Sigmoid colon (tissue), 7 donors: ENCODE data around the gene CLIC3. TPM values are rescaled to one million over a fixed set of nuclear protein-coding genes. Genes with fewer than 3 reads are reported as not detected.

Experiments used
- DNase-seq: peaks from one replicate; pipeline ENCODE4 v3.0.0-alpha.2; 2019
- H3K27ac ChIP-seq, 4 donors: fragments of 200-600 bp; sonication (generic); one replicate each; pipeline ENCODE4 v1.5.1; 2016 to 2019; ENCODE audit warnings: mild to moderate bottlenecking in 1 of 4
- H3K27me3 ChIP-seq, 3 donors: fragments of 200-600 bp; sonication (generic); one replicate each; pipeline ENCODE4 v1.5.1; 2019; ENCODE audit warnings: mild to moderate bottlenecking in 1 of 3
- H3K36me3 ChIP-seq, 4 donors: fragments of 200-600 bp; sonication (generic); one replicate each; pipeline ENCODE4 v1.5.1; 2016 to 2019
- H3K4me1 ChIP-seq, 4 donors: fragments of 200-600 bp; sonication (generic); one replicate each; pipeline ENCODE4 v1.5.1; 2017 to 2019
- H3K4me3 ChIP-seq, 4 donors: fragments of 200-600 bp; sonication (generic); one replicate each; pipeline ENCODE4 v1.5.1; 2017 to 2019; ENCODE audit warnings: mild to moderate bottlenecking in 2 of 4, moderate library complexity in 1 of 4
- H3K9me3 ChIP-seq, 4 donors: fragments of 200-600 bp in 3 of 4; sonication (generic) in 3 of 4; one replicate each; pipeline versions ENCODE4 v1.5.1 to v1.6.1; 2013 to 2019
- EP300 ChIP-seq, 4 donors: sonication (generic); formaldehyde crosslinking; IDR thresholded peaks; one replicate each; pipeline ENCODE4 v1.6.1; 2017; ENCODE audit warnings: antibody characterized with exemption in 4 of 4
- POLR2A ChIP-seq, 2 donors: fragments of 450-650 bp; IDR thresholded peaks; one replicate each; pipeline ENCODE4 v1.6.1; 2016; ENCODE audit warnings: antibody characterized with exemption in 2 of 2, mild to moderate bottlenecking in 2 of 2, moderate library complexity in 2 of 2
- POLR2AphosphoS5 ChIP-seq, 4 donors: sonication (generic); formaldehyde crosslinking; IDR thresholded peaks; one replicate each; pipeline ENCODE4 v1.6.1; 2017; ENCODE audit warnings: antibody characterized with exemption in 4 of 4
- WGBS, 2 donors: extraction: QIAGEN DNeasy Blood & Tissue Kit; methylation state at CpG; one replicate each; pipeline ENCODE4 v1.1.7; 2013; 5-methylcytosine and 5-hydroxymethylcytosine counted together
- intact Hi-C: fragments of 100-400 bp; cut with DNase I; formaldehyde crosslinking; loops from one replicate; pipeline ENCODE4 v1.15.1; 2023
- polyA plus RNA-seq, 3 donors: library from polyadenylated mRNA; stranded (reverse); fragments of 200-250 nt; gene quantifications; one replicate each; pipeline ENCODE4 v1.2.3, GENCODE V29; 2013
- total RNA-seq, 4 donors: library from RNA; depleted of rRNA; stranded (reverse); fragments of >200 nt; gene quantifications; one replicate each; pipeline ENCODE4 v1.1.0, GENCODE V29; 2016
- TF ChIP-seq, protein P1 (sequence below), 4 experiments: fragments of 450-650 bp in 3 of 4; fragments of 200-600 bp in 1 of 4; IDR thresholded peaks; one replicate each; pipeline ENCODE4 v1.5.1; 2016 to 2019; ENCODE audit warnings: antibody characterized with exemption in 4 of 4, mild to moderate bottlenecking in 3 of 4, moderate library complexity in 2 of 4
- donor health status: healthy with polysubstance abuse.
- donor health status: Bipolar disorder and iron deficiency.
- donor health status: healthy.

The CLIC3 gene
- total and polyA plus RNA-seq, 7 donors, result 1.4 to 4.7 TPM; not detected in 5

- Histone ChIP-seq H3K9me3 (no peaks in the 10 kb centered on the region), H3K27me3 (peaks cover 16 to 63% (median 47%) of the 10 kb centered on the region in 3 donors), H3K27ac (no peak overlapping the region), H3K4me1 (peaks cover 0 to 13% (median 3%) of the 10 kb centered on the region in 4 donors), H3K36me3 (no peaks in the 10 kb centered on the region), H3K4me3 (no peak overlapping the region)
- DNase-seq, result no peak
- intact Hi-C loops, result no loop called here
- TF ChIP-seq, protein P1, sequence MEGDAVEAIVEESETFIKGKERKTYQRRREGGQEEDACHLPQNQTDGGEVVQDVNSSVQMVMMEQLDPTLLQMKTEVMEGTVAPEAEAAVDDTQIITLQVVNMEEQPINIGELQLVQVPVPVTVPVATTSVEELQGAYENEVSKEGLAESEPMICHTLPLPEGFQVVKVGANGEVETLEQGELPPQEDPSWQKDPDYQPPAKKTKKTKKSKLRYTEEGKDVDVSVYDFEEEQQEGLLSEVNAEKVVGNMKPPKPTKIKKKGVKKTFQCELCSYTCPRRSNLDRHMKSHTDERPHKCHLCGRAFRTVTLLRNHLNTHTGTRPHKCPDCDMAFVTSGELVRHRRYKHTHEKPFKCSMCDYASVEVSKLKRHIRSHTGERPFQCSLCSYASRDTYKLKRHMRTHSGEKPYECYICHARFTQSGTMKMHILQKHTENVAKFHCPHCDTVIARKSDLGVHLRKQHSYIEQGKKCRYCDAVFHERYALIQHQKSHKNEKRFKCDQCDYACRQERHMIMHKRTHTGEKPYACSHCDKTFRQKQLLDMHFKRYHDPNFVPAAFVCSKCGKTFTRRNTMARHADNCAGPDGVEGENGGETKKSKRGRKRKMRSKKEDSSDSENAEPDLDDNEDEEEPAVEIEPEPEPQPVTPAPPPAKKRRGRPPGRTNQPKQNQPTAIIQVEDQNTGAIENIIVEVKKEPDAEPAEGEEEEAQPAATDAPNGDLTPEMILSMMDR (IDR thresholded peaks at IDR 0.05), result no peak
- no peak for TF ChIP-seq EP300 (IDR thresholded peaks at IDR 0.05)
- no peak for TF ChIP-seq POLR2A (IDR thresholded peaks at IDR 0.05)
- 55 to 65% methylated on average over 29 of the region's 29 CpGs for WGBS, 2 donors
Observed at GRCh38 chr9:136984464-136985026, 11.8 kb downstream of the CLIC3 start.

DNA sequence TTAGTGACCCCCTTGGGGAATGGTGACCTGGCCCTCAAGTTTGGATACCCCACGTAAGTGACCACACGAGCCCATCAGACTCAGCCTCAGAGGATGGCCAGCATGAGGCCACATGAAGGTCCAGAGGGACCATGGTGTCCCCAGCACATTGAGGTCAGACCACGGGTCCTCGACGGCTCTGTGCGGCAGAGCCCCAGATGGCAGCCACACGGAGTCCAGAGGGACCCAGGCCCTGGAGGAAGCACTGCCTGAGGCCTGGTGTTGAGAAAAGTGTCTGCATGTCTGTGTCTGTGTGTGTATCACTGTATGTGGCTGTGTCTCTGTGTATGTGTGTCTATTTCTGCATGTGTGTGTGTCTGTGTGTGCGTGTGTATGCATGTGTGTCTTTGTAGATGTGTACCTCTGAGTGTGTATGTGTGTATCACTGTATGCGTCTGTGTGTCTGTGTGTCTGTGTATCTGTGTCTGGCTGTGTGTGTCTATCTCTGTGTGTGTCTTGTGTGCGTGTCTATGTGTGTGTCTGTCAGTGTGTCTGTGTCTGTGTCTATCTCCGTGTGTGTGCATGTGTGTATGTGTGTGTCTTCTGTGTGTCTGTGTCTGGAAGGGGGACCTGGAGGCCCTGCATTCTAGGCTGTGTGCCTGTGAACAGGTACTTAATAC is 12.6 kb downstream of the CLIC3 start:
- Histone ChIP-seq H3K4me1 (peaks cover 0 to 13% (median 3%) of the 10 kb centered on the region in 4 donors), H3K4me3 (no peak overlapping the region), H3K27ac (no peak overlapping the region), H3K9me3 (no peaks in the 10 kb centered on the region), H3K27me3 (peaks cover 16 to 68% (median 55%) of the 10 kb centered on the region in 3 donors), H3K36me3 (no peaks in the 10 kb centered on the region)
- intact Hi-C loops, result no loop called here
- WGBS, 2 donors, result 83% methylated on average over 11 of the region's 11 CpGs
- TF ChIP-seq POLR2A (IDR thresholded peaks at IDR 0.05), result no peak
- TF ChIP-seq EP300 (IDR thresholded peaks at IDR 0.05), result no peak
- TF ChIP-seq, protein P1 (IDR thresholded peaks at IDR 0.05), result no peak
- no peak for TF ChIP-seq POLR2AphosphoS5 (IDR thresholded peaks at IDR 0.05)
- DNase-seq, result no peak

DNA sequence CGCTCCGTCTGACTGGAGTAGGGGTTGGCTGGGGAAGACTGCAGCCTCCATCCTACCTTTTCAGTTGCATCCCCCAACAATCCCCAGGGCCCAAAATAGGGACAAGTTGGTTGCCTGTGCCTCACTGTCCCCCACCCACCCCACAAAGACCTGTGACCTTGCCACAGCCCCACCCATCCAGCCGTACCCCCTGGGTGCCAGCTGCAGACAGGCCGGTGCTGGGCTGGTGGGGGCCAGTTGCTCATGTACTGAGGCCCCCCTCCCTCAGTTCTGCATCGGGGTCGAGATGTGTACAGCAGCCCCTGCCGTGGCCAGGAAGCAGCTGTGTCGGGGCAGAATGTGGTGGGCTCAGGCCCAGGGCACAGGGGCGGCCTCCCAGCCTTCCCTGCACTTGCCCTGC is 13.2 kb downstream of the CLIC3 start:
- TF ChIP-seq POLR2AphosphoS5 (IDR thresholded peaks at IDR 0.05), result no peak
- TF ChIP-seq POLR2A (IDR thresholded peaks at IDR 0.05), result no peak
- TF ChIP-seq EP300 (IDR thresholded peaks at IDR 0.05), result no peak
- TF ChIP-seq, protein P1 (IDR thresholded peaks at IDR 0.05), result no peak
- no peak overlapping the region for H3K4me3 ChIP-seq
- H3K36me3 ChIP-seq, result no peaks in the 10 kb centered on the region
- no peak overlapping the region for H3K27ac ChIP-seq
- H3K4me1 ChIP-seq, result peaks cover 0 to 16% (median 6%) of the 10 kb centered on the region in 4 donors
- H3K27me3 ChIP-seq, result peaks cover 16 to 69% (median 57%) of the 10 kb centered on the region in 3 donors
- intact Hi-C loops, result no loop called here
- DNase-seq, result no peak
- H3K9me3 ChIP-seq, result no peaks in the 10 kb centered on the region
- 80 to 81% methylated on average over 9 of the region's 9 CpGs for WGBS, 2 donors

DNA sequence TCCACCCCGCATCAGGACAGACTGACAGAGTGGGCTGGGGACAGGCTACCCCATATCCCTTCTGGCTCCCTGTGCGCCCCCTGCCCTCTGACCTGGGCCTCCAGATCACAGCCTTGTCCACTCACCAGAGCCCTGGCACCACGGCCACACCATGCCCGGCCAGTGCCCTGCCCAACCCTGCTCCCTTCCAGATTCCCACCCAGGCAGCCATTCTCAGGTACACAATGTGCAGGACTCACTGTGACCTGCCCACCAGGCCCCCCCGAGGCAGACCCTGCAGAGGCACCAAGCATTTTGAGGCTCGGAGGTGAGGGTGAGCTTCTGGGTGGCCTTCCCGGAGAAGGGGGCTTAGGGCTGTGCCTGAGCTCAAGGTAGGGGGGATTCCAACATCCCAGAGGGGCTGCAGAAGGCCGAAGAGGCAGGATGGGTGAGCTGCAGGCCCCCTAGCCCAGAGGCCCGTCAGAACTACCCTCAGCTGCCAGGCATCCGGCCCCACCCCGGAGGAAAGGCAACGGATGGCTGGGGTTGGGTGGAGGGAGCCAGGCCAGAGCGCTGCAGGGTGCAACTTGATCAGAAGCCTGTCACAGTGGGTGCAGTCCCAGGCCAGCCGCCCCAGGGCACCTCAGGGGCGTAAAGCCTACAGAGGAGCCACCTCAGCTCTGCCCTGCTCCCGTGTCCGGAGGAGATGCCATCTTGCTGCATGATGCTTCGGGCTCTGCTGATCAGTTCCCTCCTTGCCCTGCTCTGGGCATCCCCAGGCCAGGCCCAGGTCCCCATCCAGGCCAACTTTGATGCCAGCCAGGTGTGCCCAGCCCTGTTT is 13.9 kb downstream of the CLIC3 start, which contains the start of gene LCNL1:
Gene LCNL1 (plus strand): TSS at position 762 of the 820 bp plus-strand sequence. CDS start 594 bp downstream, outside the sequence.
- no peak within 1 kb of the TSS for H3K27ac ChIP-seq
- DNase-seq, result no peak
- no peaks in the 10 kb centered on the region for H3K9me3 ChIP-seq
- peaks cover 0 to 24% (median 13%) of the 10 kb centered on the region in 4 donors for H3K4me1 ChIP-seq
- 77 to 89% methylated on average over 18 of the region's 18 CpGs for WGBS, 2 donors
- intact Hi-C loops, result no loop called here
- no peaks in the 10 kb centered on the region for H3K36me3 ChIP-seq
- TF ChIP-seq POLR2A (IDR thresholded peaks at IDR 0.05), result no peak
- TF ChIP-seq EP300 (IDR thresholded peaks at IDR 0.05), result no peak
- TF ChIP-seq, protein P1 (IDR thresholded peaks at IDR 0.05), result no peak
- no peak for TF ChIP-seq POLR2AphosphoS5 (IDR thresholded peaks at IDR 0.05)
- H3K27me3 ChIP-seq, result peaks cover 16 to 69% (median 64%) of the 10 kb centered on the region in 3 donors
- no peak within 1 kb of the TSS for H3K4me3 ChIP-seq
